ENCODE measurements around the gene EMILIN3.

Gene EMILIN3

DNA sequence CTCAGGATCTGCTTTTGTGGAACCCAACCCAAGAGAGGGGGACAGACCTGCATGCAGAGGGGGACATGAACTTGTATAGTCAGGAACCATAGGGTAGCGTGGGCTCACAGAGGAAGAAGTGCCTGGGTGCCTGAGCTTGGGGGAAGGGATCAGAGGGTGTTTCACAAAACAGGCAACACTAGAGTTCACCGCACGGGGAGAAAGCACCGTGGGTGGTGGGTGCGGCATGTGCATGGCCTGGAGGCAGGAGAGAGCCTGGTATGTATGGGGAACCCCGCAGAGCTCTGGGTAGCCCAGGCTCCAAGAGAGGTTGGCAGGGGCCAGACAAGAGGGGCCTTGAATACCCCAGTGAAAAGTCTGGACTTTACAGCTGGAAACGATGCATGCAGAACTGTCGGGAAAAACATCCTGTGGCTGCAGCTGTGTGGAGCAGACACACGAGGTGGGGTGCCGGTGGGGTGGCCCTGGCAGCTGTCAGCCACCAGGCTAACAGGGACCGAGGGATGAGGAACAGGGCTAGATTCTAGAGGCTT is 6.7 kb upstream of the EMILIN3 start:
- Histone ChIP-seq H3K27ac (ENCODE audit: low read depth, low read length) (no peak overlapping the region), H3K27me3 (ENCODE audit: insufficient read depth, low read length) (0 out of 2 replicates have a peak, but pooled peaks cover 5% of the 10 kb centered on the region), H3K9me3 (ENCODE audit: insufficient read depth, low read depth, low read length) (peaks cover 9% of the 10 kb centered on the region; the same call in 1 of the 2 replicates), H3K9ac (ENCODE audit: low read depth, low read length) (no peak overlapping the region), H3K4me1 (ENCODE audit: insufficient read depth, low read length) (no peaks in the 10 kb centered on the region), H3K4me3 (ENCODE audit: low read length) (no peak overlapping the region), H3K36me3 (ENCODE audit: insufficient read depth, low read length) (no peaks in the 10 kb centered on the region)
- WGBS: 89% methylated on average over 11 of the region's 11 CpGs

DNA sequence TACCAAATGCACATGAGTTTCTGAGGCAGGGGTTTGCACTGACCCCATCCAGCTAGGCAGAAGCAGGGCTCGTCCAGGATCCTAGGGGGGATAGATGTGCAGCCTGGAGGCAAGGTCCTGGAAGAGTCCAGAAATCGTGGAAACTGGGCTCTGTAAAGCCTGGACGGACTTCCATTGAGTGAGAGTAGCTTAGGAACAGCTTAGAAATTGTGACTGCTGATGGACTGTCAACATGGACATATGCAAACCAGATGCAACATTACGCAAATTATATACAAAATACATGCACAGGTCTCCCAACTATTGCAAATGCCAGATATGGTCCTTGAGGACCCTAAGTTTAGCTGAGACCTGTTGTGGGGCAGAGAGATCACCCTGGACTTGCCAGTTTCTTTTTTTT is 4.8 kb upstream of the EMILIN3 start:
- H3K4me1 ChIP-seq (ENCODE audit: insufficient read depth, low read length): no peaks in the 10 kb centered on the region
- peaks cover 23% of the 10 kb centered on the region for H3K27me3 ChIP-seq (ENCODE audit: insufficient read depth, low read length)
- H3K9me3 ChIP-seq (ENCODE audit: insufficient read depth, low read depth, low read length): peaks cover 9% of the 10 kb centered on the region; the same call in 1 of the 2 replicates
- H3K36me3 ChIP-seq (ENCODE audit: insufficient read depth, low read length): no peaks in the 10 kb centered on the region
- no peak overlapping the region for H3K27ac ChIP-seq (ENCODE audit: low read depth, low read length)
- no peak overlapping the region for H3K9ac ChIP-seq (ENCODE audit: low read depth, low read length)
- 87% methylated on average over 4 of the region's 4 CpGs for WGBS
- no peak overlapping the region for H3K4me3 ChIP-seq (ENCODE audit: low read length)

DNA sequence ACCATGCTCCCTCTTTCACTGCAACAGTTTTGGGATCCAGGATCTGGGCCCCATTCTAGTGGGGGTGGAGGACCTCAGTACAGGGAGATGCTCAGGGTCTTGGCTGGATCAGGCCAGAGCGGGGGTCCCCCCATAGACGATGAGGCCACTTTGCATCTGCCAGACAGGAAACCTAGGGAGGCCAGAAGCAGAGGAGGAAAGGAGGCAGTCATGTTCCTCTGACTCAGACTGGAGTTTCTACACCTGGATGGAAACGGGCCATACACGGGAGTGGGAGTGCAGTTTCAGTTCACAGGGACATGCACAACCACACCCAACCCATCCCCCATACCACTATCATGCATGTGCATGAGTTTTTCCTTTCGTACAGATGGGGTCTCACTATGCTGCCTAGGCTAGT is 3.6 kb upstream of the EMILIN3 start:
- Histone ChIP-seq H3K27me3 (ENCODE audit: insufficient read depth, low read length) (peaks cover 35% of the 10 kb centered on the region), H3K27ac (ENCODE audit: low read depth, low read length) (no peak overlapping the region), H3K9me3 (ENCODE audit: insufficient read depth, low read depth, low read length) (peaks cover 9% of the 10 kb centered on the region; the same call in 1 of the 2 replicates), H3K36me3 (ENCODE audit: insufficient read depth, low read length) (no peaks in the 10 kb centered on the region), H3K9ac (ENCODE audit: low read depth, low read length) (no peak overlapping the region), H3K4me1 (ENCODE audit: insufficient read depth, low read length) (no peaks in the 10 kb centered on the region), H3K4me3 (ENCODE audit: low read length) (no peak overlapping the region)
- 88% methylated on average over 5 of the region's 5 CpGs for WGBS

DNA sequence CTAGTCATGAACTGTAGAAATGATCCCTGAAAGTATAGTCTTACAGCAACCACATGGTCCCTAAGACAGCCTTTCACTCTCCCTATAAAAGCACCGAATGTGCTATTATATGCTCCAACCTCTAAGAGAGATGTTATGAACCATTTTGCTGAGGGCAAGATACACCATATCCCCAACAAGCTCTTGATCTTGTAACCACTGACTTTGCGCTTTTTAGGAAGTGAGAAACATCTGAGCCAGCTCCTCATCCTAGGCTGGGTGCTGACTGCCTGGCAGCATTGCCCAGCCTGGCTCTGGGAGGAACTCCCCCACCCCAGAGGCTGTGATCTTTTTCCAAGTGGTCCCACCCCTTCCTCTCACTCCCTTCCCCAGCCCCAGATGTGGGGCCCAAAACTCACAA is 3.1 kb upstream of the EMILIN3 start:
- no peaks in the 10 kb centered on the region for H3K36me3 ChIP-seq (ENCODE audit: insufficient read depth, low read length)
- H3K9me3 ChIP-seq (ENCODE audit: insufficient read depth, low read depth, low read length): peaks cover 9% of the 10 kb centered on the region; the same call in 1 of the 2 replicates

DNA sequence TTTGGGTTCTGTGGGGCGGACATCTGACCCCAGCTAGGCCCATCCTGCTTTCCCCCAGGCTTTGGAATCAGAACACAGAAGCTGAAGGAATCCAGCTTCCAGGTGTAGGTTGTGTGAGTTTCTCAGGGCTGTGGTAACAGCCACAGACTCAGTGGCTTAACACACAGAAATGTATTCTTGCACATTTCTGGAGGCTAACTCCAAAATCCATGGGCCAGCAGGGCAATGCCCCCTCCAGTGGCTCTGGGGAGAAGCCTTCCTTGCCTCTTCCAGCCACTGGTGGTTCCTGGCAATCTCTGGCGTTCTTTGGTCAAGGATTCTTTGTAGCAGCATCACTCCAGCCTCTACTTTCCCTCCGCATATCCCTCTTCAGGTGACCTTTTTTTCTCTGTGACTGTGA is 1.3 kb upstream of the EMILIN3 start:
- peaks cover 47% of the 10 kb centered on the region for H3K27me3 ChIP-seq (ENCODE audit: insufficient read depth, low read length)

More for the DNA sequence above, 3.1 kb upstream of the EMILIN3 start:
- WGBS: 97% methylated on average over 2 of the region's 2 CpGs
- H3K9ac ChIP-seq (ENCODE audit: low read depth, low read length): no peak overlapping the region
- no peaks in the 10 kb centered on the region for H3K4me1 ChIP-seq (ENCODE audit: insufficient read depth, low read length)
- H3K4me3 ChIP-seq (ENCODE audit: low read length): no peak overlapping the region
- no peak overlapping the region for H3K27ac ChIP-seq (ENCODE audit: low read depth, low read length)
- H3K27me3 ChIP-seq (ENCODE audit: insufficient read depth, low read length): peaks cover 40% of the 10 kb centered on the region

DNA sequence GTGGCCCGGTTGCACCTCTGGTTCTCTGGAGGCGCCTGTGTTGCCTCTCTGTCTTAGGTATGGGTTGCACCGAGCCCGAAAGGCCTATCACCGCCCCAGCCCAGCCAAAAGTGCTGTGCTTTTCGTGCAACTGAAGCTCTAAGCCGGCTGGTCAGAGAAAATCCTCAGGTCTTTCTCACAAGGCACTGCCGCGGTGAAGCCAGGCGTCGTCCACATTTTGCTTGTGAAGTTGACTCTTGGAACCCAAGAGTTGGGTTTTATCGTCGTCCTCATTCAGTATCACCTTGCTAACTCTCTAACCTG is 726 bp upstream of the EMILIN3 start:
- Histone ChIP-seq H3K9ac (ENCODE audit: low read depth, low read length) (no peak overlapping the region), H3K36me3 (ENCODE audit: insufficient read depth, low read length) (no peaks in the 10 kb centered on the region), H3K27me3 (ENCODE audit: insufficient read depth, low read length) (peaks cover 47% of the 10 kb centered on the region), H3K27ac (ENCODE audit: low read depth, low read length) (no peak overlapping the region), H3K4me1 (ENCODE audit: insufficient read depth, low read length) (no peaks in the 10 kb centered on the region), H3K9me3 (ENCODE audit: insufficient read depth, low read depth, low read length) (peaks cover 7% of the 10 kb centered on the region; the same call in 1 of the 2 replicates), H3K4me3 (ENCODE audit: low read length) (peak overlapping the region; percentile 61)
- WGBS: 47% methylated on average over 13 of the region's 13 CpGs

More for the DNA sequence above, 1.3 kb upstream of the EMILIN3 start:
- peaks cover 9% of the 10 kb centered on the region; the same call in 1 of the 2 replicates for H3K9me3 ChIP-seq (ENCODE audit: insufficient read depth, low read depth, low read length)
- H3K27ac ChIP-seq (ENCODE audit: low read depth, low read length): no peak overlapping the region
- H3K4me3 ChIP-seq (ENCODE audit: low read length): no peak overlapping the region
- no peaks in the 10 kb centered on the region for H3K36me3 ChIP-seq (ENCODE audit: insufficient read depth, low read length)
- WGBS: 94% methylated on average over 3 of the region's 3 CpGs
- H3K9ac ChIP-seq (ENCODE audit: low read depth, low read length): no peak overlapping the region
- no peaks in the 10 kb centered on the region for H3K4me1 ChIP-seq (ENCODE audit: insufficient read depth, low read length)

DNA sequence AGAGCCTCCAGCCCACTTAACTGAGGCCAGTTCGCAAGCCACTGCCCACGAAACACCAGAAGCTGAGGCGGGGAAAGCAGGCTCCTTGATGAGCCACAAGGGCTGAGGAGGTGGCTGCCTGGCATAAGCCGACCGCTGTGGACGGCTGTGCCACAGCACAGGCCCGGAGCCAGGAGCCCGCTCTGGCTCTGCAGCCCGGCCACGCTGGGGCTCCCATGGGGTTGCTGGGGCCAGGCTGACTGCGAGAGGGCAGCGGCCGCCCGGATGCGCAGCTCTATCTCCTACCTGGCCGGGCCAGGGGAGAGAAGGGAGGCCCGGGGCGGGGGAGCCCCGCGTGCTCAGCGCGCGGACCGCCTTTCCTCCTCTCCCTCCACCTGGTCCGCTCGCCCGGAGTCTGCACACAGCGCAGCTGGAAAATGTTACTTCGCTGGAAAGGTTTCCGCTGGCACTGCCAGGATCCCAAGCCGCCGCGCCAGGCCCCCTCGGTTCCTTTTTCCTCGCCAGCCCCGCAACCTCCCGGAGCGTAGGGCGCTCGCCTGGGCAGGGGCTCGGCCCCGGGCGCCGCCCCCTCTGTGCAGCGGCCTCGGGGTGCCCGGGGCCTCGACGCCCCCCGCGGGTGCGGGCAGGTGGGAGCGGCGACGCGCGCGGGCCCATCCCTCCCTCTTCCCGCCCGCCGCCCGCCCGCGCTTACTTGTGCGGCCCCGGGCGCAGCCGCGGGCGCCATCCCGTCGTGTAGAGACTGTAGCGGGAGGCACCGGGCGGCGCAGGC is 657 bp downstream of the EMILIN3 start:
- WGBS: 5% methylated on average over 76 of the region's 76 CpGs
- no peaks in the 10 kb centered on the region for H3K36me3 ChIP-seq (ENCODE audit: insufficient read depth, low read length)
- H3K9me3 ChIP-seq (ENCODE audit: insufficient read depth, low read depth, low read length): no peaks in the 10 kb centered on the region
- peak overlapping the region; percentile 61 for H3K4me3 ChIP-seq (ENCODE audit: low read length)
- peaks cover 47% of the 10 kb centered on the region for H3K27me3 ChIP-seq (ENCODE audit: insufficient read depth, low read length)
- H3K9ac ChIP-seq (ENCODE audit: low read depth, low read length): peak overlapping the region; percentile 29; the same call in 1 of the 2 replicates
- no peaks in the 10 kb centered on the region for H3K4me1 ChIP-seq (ENCODE audit: insufficient read depth, low read length)
- no peak overlapping the region for H3K27ac ChIP-seq (ENCODE audit: low read depth, low read length)

DNA sequence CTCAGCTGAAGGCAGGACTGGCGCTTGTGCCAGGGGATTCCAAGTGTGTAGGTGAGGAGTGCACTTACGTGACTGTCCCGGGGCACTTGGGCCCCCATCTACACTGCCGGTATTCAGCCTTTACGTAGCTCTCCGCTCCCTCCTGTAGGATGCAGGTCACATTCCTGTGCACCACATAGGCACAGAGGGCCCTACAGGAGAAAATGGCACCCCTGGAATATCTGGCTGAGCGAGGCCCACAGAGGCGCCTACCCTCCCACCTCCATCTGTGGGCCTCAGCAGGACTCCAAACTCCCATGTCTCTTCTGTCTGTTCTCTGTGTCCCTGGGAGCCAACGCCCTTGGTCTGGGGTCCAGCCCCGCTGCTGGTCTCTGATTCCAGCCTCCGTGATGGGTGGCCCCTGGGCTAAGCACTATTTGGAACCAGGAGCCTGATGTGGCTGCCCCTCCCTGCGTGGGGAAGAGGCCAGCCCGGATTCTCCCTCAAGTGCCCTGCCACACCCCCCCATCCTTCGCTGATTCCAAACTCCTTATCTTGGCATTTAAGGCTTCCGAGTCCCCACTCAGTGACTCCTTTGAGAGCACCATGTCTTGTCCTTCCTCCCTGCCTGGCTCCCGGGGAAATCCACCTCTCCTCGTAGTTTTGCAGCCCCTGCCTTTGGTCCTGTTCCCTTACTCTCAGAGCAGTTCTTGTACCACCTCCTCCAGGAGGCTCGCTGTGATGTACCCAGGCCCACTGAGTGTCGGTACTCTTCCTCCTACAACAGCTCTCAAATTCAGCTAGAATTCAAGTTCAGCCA is 1.5 kb downstream of the EMILIN3 start:
- Histone ChIP-seq H3K36me3 (ENCODE audit: insufficient read depth, low read length) (no peaks in the 10 kb centered on the region), H3K4me1 (ENCODE audit: insufficient read depth, low read length) (no peaks in the 10 kb centered on the region), H3K27ac (ENCODE audit: low read depth, low read length) (no peak overlapping the region), H3K4me3 (ENCODE audit: low read length) (peak overlapping the region; percentile 61; the same call in 1 of the 2 replicates), H3K27me3 (ENCODE audit: insufficient read depth, low read length) (peaks cover 47% of the 10 kb centered on the region), H3K9me3 (ENCODE audit: insufficient read depth, low read depth, low read length) (no peaks in the 10 kb centered on the region), H3K9ac (ENCODE audit: low read depth, low read length) (no peak overlapping the region)
- 88% methylated on average over 19 of the region's 19 CpGs for WGBS

DNA sequence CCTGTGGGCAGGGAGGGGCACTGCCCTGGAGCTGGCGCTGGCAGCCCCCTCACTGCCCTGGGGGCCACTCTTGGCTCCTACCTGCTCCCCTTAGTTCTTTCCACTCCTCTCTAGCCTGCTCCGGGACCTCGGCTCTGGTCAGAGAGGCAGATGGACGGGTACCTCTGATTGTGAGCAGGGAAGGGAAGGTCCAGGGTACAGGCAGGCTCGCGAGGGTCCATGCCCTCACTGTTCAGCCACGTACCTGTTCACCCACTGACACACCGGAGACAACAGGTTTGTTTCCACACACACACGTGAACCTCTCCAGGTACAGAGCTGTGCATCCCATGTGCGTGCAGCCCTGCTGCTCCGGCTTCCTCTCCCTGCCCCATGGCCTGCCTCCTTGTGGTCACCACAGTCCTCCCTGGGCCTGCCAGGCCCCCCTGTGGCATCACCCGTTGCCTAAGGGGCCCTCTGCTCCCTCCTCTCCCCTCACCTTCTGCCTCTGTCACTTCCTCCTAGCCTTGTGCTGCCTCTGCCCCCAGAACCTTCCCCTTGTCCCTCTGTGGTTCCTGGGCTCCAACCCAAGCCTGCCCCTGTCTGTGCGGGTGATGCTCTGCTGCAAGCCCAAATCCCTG is 2.3 kb downstream of the EMILIN3 start:
- Histone ChIP-seq H3K4me3 (ENCODE audit: low read length) (no peak overlapping the region), H3K36me3 (ENCODE audit: insufficient read depth, low read length) (no peaks in the 10 kb centered on the region), H3K27ac (ENCODE audit: low read depth, low read length) (no peak overlapping the region), H3K9me3 (ENCODE audit: insufficient read depth, low read depth, low read length) (no peaks in the 10 kb centered on the region), H3K9ac (ENCODE audit: low read depth, low read length) (no peak overlapping the region), H3K27me3 (ENCODE audit: insufficient read depth, low read length) (peaks cover 47% of the 10 kb centered on the region), H3K4me1 (ENCODE audit: insufficient read depth, low read length) (no peaks in the 10 kb centered on the region)
- 91% methylated on average over 13 of the region's 13 CpGs for WGBS

DNA sequence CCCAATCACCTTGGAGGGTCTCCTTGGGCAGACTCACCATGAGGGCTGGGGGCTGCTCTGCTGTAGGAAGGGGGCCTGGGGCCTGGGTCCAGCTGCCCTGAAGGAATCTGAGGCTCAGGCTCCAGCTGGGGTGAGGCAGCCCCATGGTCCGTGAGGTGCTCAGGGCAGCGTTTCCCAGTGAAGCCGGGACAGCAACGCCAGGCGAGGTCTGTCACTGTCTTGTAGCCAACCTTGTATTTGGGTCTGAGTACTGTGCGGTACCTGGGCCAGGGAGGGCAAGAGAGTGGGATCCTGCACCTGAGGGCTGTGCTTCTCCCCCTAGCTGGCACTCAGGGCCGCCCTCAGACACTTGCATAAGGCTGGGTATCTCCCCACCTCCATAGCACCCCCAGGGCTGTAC is 3.0 kb downstream of the EMILIN3 start:
- Histone ChIP-seq H3K9me3 (ENCODE audit: insufficient read depth, low read depth, low read length) (no peaks in the 10 kb centered on the region), H3K9ac (ENCODE audit: low read depth, low read length) (no peak overlapping the region), H3K27ac (ENCODE audit: low read depth, low read length) (no peak overlapping the region), H3K4me3 (ENCODE audit: low read length) (no peak overlapping the region), H3K36me3 (ENCODE audit: insufficient read depth, low read length) (no peaks in the 10 kb centered on the region), H3K4me1 (ENCODE audit: insufficient read depth, low read length) (no peaks in the 10 kb centered on the region), H3K27me3 (ENCODE audit: insufficient read depth, low read length) (peaks cover 42% of the 10 kb centered on the region)
- WGBS: 91% methylated on average over 6 of the region's 7 CpGs

DNA sequence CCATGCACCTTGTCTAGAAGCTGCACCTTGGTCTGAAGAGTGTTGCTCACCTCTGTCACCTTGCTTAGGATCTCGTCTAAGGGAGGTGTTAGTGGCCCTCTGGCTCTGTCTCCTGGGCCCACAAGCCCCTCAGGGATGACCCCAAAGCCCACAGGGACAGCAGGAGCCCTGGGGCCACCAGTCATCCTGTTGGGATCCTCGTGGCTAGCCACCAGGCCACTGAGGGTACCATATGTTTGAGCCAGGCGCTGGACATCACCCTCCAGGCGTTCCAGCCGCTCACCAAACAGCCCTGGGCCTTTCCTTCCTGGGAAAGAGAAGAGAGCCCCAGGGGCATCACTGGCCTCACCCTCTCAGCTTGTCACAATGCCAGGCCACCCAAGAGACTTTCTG is 3.9 kb downstream of the EMILIN3 start:
- Histone ChIP-seq H3K36me3 (ENCODE audit: insufficient read depth, low read length) (no peaks in the 10 kb centered on the region), H3K4me3 (ENCODE audit: low read length) (no peak overlapping the region), H3K27me3 (ENCODE audit: insufficient read depth, low read length) (peaks cover 36% of the 10 kb centered on the region), H3K9ac (ENCODE audit: low read depth, low read length) (no peak overlapping the region), H3K27ac (ENCODE audit: low read depth, low read length) (no peak overlapping the region), H3K9me3 (ENCODE audit: insufficient read depth, low read depth, low read length) (no peaks in the 10 kb centered on the region), H3K4me1 (ENCODE audit: insufficient read depth, low read length) (no peaks in the 10 kb centered on the region)
- WGBS: 92% methylated on average over 5 of the region's 5 CpGs

All from HUES64 (cell line).